WTC11 (cell line): ENCODE measurements around the gene SERPINB5. TPM values are rescaled to one million over a fixed set of nuclear protein-coding genes. Genes with fewer than 3 reads are reported as not detected.

Experiments used
- ATAC-seq: fragments of 200-7000 bp; cut with Tn5 transposase; 2 replicates; pipeline ENCODE4 v1.10.0; 2021; ENCODE audit warnings: mild to moderate bottlenecking, moderate library complexity
- CTCF ChIA-PET: fragments of 300-600 bp; sonication (Branson Sonifier 250); formaldehyde crosslinking; loops from one replicate; lab custom pipeline; 2021; ENCODE audit warnings: antibody characterized with exemption; lab: Charles Lee
- POLR2A ChIA-PET: fragments of 350-600 bp; sonication (Branson Sonifier 250); formaldehyde crosslinking; loops from one replicate; lab custom pipeline; 2021; ENCODE audit warnings: antibody characterized with exemption; lab: Charles Lee
- DNase-seq: peaks from one replicate; pipeline ENCODE4 v3.0.0; 2021; ENCODE audit warnings: low spot score
- H3K27ac Mint-ChIP-seq: 2 replicates; pipeline ENCODE4 v1.8.0; 2021; ENCODE audit warnings: mixed read lengths
- H3K27me3 Mint-ChIP-seq: 2 replicates; pipeline ENCODE4 v1.8.0; 2021; ENCODE audit warnings: low read depth, mild to moderate bottlenecking, moderate library complexity, mixed read lengths
- H3K36me3 Mint-ChIP-seq: 2 replicates; pipeline ENCODE4 v1.8.0; 2021; ENCODE audit warnings: mixed read lengths
- H3K4me1 Mint-ChIP-seq: 2 replicates; pipeline ENCODE4 v1.8.0; 2022; ENCODE audit warnings: mixed read lengths
- H3K4me3 Mint-ChIP-seq: 2 replicates; pipeline ENCODE4 v1.8.0; 2021; ENCODE audit warnings: mild to moderate bottlenecking, moderate library complexity, mixed read lengths
- H3K9me3 Mint-ChIP-seq: 2 replicates; pipeline ENCODE4 v1.8.0; 2021; ENCODE audit warnings: mixed read lengths
- CREM ChIP-seq: sonication (generic); formaldehyde crosslinking; IDR thresholded peaks from 2 replicates; pipeline ENCODE4 v1.8.1; 2022; ENCODE audit warnings: mild to moderate bottlenecking, missing genetic modification reagents, moderate library complexity
- FOXP1 ChIP-seq: sonication (generic); formaldehyde crosslinking; IDR thresholded peaks from 2 replicates; pipeline ENCODE4 v1.8.0; 2022; ENCODE audit warnings: missing genetic modification reagents, mild to moderate bottlenecking, moderate library complexity, borderline replicate concordance
- GTF2I ChIP-seq: fragments of 250-450 bp; sonication (Bioruptor Pico); conservative IDR thresholded peaks from 2 replicates; pipeline ENCODE4 v1.4.0; 2021; ENCODE audit warnings: mild to moderate bottlenecking
- IRF2 ChIP-seq: sonication (generic); formaldehyde crosslinking; IDR thresholded peaks from 2 replicates; pipeline ENCODE4 v1.8.0; 2022; ENCODE audit warnings: low read depth, missing genetic modification reagents, borderline replicate concordance
- JAZF1 ChIP-seq: fragments of 250-450 bp; sonication (Bioruptor Pico); IDR thresholded peaks from 2 replicates; pipeline ENCODE4 v1.9.0; 2021; ENCODE audit warnings: moderate library complexity, mild to moderate bottlenecking, inconsistent platforms
- NFATC4 ChIP-seq: fragments of 250-450 bp; sonication (Bioruptor Pico); IDR thresholded peaks from 2 replicates; pipeline ENCODE4 v1.9.0; 2021; ENCODE audit warnings: mild to moderate bottlenecking
- ZNF232 ChIP-seq: sonication (generic); formaldehyde crosslinking; IDR thresholded peaks from 2 replicates; pipeline ENCODE4 v1.8.0; 2022; ENCODE audit warnings: mild to moderate bottlenecking, missing genetic modification reagents
- total RNA-seq: library from RNA; stranded (reverse); gene quantifications from 3 replicates; pipeline ENCODE4 v1.2.3, GENCODE V29; 2021
- TF ChIP-seq, protein P1 (sequence below): sonication (generic); formaldehyde crosslinking; IDR thresholded peaks from 2 replicates; pipeline ENCODE4 v1.8.1; 2022; ENCODE audit warnings: low read depth, mild to moderate bottlenecking, moderate library complexity, missing genetic modification reagents, borderline replicate concordance
- TF ChIP-seq, protein P2 (sequence below): sonication (generic); formaldehyde crosslinking; IDR thresholded peaks from 2 replicates; pipeline ENCODE4 v1.8.0; 2023; ENCODE audit warnings: mild to moderate bottlenecking, missing genetic modification reagents
- TF ChIP-seq, protein P3 (sequence below): sonication (generic); formaldehyde crosslinking; IDR thresholded peaks from 2 replicates; pipeline ENCODE4 v1.8.1; 2023; ENCODE audit warnings: mild to moderate bottlenecking, missing genetic modification reagents, moderate library complexity
- TF ChIP-seq, protein P4 (sequence below): sonication (generic); formaldehyde crosslinking; IDR thresholded peaks from 2 replicates; pipeline ENCODE4 v1.8.0; 2022; ENCODE audit warnings: mild to moderate bottlenecking, missing genetic modification reagents
- TF ChIP-seq, protein P5 (sequence below): sonication (generic); formaldehyde crosslinking; IDR thresholded peaks from 2 replicates; pipeline ENCODE4 v1.8.1; 2023; ENCODE audit warnings: mild to moderate bottlenecking, moderate library complexity, missing genetic modification reagents

Gene SERPINB5
- total RNA-seq, 1 experiment from 2014 or later, result 0.17 TPM

DNA sequence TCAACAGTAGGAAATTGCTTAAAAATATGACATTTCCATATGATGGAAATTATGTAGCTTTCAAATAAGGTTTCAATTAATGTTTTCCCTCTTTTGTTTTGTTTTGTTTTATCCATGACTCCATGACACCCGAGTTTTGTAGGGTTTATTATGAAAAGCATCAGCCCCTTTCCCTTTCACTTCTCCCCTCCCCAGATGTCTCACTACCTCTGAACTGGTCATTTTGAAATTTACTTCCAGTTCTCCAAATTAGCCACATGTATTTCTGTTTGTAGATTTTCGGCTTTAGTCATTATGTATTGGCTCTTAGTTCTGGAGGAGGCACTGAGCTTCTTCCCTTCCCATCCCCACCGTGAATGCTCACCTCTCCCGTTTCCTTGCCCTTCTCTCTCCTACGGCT is 35.9 kb upstream of the SERPINB5 start:
- no peak overlapping the region for H3K27ac Mint-ChIP-seq
- H3K4me3 Mint-ChIP-seq, result no peak overlapping the region
- ChIA-PET POLR2A (no interaction called here), CTCF (interaction anchor here (0.7 to 2.6 kb wide), 2 partner anchors 100 to 132 kb away, joined by 3 to 27 read pairs; no protein-coding TSS in a partner anchor)
- H3K4me1 Mint-ChIP-seq, result no peaks in the 10 kb centered on the region
- H3K9me3 Mint-ChIP-seq, result no peaks in the 10 kb centered on the region
- no peak for TF ChIP-seq NFATC4 (CRISPR knock-in tag)
- no peak for TF ChIP-seq JAZF1 (CRISPR knock-in tag)
- no peak for TF ChIP-seq GTF2I (CRISPR knock-in tag)
- TF ChIP-seq, all 79 proteins: peak for 0
- DNase-seq (no peak), ATAC-seq (no peak)
- Mint-ChIP-seq H3K36me3 (no peaks in the 10 kb centered on the region), H3K27me3 (no peaks in the 10 kb centered on the region; the same call in 1 of the 2 replicates)

DNA sequence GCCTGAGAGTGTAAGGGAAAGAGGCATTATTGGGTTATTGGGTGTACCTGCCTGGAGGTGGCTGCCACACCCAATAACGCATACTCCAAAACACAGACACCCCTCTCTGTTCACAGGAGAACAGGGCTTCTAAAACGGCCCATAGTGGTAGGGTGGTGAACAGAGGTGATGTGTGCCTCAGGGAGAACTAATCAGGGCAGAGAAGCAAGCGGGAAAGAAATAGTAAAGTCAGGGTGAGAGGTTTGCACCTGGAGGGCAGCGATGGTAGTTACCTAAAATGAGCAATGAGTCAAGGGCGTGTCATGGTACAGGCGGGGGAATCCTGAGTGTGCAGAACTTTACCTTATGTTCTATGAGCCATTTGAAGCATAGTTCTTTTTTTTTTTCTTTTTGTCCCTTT is 32.9 kb upstream of the SERPINB5 start:
- no peak for ATAC-seq
- peaks cover 4% of the 10 kb centered on the region; the same call in 1 of the 2 replicates for H3K9me3 Mint-ChIP-seq
- H3K4me3 Mint-ChIP-seq, result no peak overlapping the region
- no peaks in the 10 kb centered on the region for H3K36me3 Mint-ChIP-seq
- CTCF ChIA-PET, result interaction anchor here (1.1 kb wide), 1 partner anchor 121 kb away, joined by 3 read pairs; no protein-coding TSS in a partner anchor
- POLR2A ChIA-PET, result no interaction called here
- no peak for DNase-seq
- H3K27ac Mint-ChIP-seq, result no peak overlapping the region
- TF ChIP-seq, protein P1, sequence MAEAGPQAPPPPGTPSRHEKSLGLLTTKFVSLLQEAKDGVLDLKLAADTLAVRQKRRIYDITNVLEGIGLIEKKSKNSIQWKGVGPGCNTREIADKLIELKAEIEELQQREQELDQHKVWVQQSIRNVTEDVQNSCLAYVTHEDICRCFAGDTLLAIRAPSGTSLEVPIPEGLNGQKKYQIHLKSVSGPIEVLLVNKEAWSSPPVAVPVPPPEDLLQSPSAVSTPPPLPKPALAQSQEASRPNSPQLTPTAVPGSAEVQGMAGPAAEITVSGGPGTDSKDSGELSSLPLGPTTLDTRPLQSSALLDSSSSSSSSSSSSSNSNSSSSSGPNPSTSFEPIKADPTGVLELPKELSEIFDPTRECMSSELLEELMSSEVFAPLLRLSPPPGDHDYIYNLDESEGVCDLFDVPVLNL, result no peak
- TF ChIP-seq FOXP1 (CRISPR knock-in tag) (no peak), ZNF232 (no peak)
- TF ChIP-seq, protein P2, sequence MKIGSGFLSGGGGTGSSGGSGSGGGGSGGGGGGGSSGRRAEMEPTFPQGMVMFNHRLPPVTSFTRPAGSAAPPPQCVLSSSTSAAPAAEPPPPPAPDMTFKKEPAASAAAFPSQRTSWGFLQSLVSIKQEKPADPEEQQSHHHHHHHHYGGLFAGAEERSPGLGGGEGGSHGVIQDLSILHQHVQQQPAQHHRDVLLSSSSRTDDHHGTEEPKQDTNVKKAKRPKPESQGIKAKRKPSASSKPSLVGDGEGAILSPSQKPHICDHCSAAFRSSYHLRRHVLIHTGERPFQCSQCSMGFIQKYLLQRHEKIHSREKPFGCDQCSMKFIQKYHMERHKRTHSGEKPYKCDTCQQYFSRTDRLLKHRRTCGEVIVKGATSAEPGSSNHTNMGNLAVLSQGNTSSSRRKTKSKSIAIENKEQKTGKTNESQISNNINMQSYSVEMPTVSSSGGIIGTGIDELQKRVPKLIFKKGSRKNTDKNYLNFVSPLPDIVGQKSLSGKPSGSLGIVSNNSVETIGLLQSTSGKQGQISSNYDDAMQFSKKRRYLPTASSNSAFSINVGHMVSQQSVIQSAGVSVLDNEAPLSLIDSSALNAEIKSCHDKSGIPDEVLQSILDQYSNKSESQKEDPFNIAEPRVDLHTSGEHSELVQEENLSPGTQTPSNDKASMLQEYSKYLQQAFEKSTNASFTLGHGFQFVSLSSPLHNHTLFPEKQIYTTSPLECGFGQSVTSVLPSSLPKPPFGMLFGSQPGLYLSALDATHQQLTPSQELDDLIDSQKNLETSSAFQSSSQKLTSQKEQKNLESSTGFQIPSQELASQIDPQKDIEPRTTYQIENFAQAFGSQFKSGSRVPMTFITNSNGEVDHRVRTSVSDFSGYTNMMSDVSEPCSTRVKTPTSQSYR, result no peak
- TF ChIP-seq, protein P3, sequence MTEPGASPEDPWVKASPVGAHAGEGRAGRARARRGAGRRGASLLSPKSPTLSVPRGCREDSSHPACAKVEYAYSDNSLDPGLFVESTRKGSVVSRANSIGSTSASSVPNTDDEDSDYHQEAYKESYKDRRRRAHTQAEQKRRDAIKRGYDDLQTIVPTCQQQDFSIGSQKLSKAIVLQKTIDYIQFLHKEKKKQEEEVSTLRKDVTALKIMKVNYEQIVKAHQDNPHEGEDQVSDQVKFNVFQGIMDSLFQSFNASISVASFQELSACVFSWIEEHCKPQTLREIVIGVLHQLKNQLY (CRISPR knock-in tag), result no peak
- TF ChIP-seq, protein P4, sequence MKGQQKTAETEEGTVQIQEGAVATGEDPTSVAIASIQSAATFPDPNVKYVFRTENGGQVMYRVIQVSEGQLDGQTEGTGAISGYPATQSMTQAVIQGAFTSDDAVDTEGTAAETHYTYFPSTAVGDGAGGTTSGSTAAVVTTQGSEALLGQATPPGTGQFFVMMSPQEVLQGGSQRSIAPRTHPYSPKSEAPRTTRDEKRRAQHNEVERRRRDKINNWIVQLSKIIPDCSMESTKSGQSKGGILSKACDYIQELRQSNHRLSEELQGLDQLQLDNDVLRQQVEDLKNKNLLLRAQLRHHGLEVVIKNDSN (CRISPR knock-in tag), result no peak
- no peaks in the 10 kb centered on the region for H3K4me1 Mint-ChIP-seq
- no peaks in the 10 kb centered on the region; the same call in 1 of the 2 replicates for H3K27me3 Mint-ChIP-seq

DNA sequence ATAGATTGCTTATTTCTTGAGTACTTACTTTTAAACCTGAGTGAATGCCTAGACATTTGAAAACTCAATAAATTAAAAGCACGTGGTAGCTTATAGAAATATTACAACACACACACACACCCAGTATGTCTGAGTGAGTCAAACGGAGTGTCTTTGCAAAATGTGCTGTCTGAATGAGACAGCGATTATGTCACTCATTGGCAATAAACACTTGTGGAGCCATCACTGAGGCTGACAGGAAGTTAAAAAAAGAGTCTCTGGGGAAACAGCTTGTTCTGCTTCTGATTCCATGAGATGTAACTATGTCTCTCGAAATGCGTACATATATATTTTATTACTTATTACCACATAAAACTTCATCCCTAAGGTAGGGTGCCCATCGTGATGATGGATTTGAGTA is 32.2 kb upstream of the SERPINB5 start:
- DNase-seq (no peak), ATAC-seq (no peak)
- peaks cover 4% of the 10 kb centered on the region; the same call in 1 of the 2 replicates for H3K9me3 Mint-ChIP-seq
- CTCF ChIA-PET, result interaction anchor here (1.0 to 1.1 kb wide), 2 partner anchors 122 to 399 kb away, joined by 3 read pairs; no protein-coding TSS in a partner anchor
- no peaks in the 10 kb centered on the region for H3K36me3 Mint-ChIP-seq
- H3K4me3 Mint-ChIP-seq, result no peak overlapping the region
- no peak for TF ChIP-seq IRF2 (CRISPR knock-in tag)
- no peak for TF ChIP-seq CREM (CRISPR knock-in tag)
- TF ChIP-seq, protein P5, sequence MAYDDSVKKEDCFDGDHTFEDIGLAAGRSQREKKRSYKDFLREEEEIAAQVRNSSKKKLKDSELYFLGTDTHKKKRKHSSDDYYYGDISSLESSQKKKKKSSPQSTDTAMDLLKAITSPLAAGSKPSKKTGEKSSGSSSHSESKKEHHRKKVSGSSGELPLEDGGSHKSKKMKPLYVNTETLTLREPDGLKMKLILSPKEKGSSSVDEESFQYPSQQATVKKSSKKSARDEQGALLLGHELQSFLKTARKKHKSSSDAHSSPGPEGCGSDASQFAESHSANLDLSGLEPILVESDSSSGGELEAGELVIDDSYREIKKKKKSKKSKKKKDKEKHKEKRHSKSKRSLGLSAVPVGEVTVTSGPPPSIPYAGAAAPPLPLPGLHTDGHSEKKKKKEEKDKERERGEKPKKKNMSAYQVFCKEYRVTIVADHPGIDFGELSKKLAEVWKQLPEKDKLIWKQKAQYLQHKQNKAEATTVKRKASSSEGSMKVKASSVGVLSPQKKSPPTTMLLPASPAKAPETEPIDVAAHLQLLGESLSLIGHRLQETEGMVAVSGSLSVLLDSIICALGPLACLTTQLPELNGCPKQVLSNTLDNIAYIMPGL, result no peak
- TF ChIP-seq FOXP1 (CRISPR knock-in tag), result no peak
- no peak overlapping the region for H3K27ac Mint-ChIP-seq
- POLR2A ChIA-PET, result no interaction called here
- H3K27me3 Mint-ChIP-seq, result no peaks in the 10 kb centered on the region; the same call in 1 of the 2 replicates
- no peaks in the 10 kb centered on the region for H3K4me1 Mint-ChIP-seq
